T-helper 1 cell treated with Interleukin-12 subunit alpha and Interleukin-12 subunit beta and Interleukin-4 antibody, amounts not matched to agents 30 μg/mL and 1 μg/mL, for 36 hours (primary cell): Measurements from ENCODE around the gene FGF19.

Experiments used
- H3K27ac Mint-ChIP-seq: one replicate; pipeline ENCODE4 v1.8.0; 2021; ENCODE audit warnings: mild to moderate bottlenecking, mixed read lengths
- H3K27me3 Mint-ChIP-seq: one replicate; pipeline ENCODE4 v1.8.0; 2021; ENCODE audit warnings: low read depth, mixed read lengths
- H3K36me3 Mint-ChIP-seq: one replicate; pipeline ENCODE4 v1.8.0; 2021; ENCODE audit warnings: low read depth, mixed read lengths
- H3K4me1 Mint-ChIP-seq: one replicate; pipeline ENCODE4 v1.8.0; 2021; ENCODE audit warnings: low read depth, mixed read lengths
- H3K4me3 Mint-ChIP-seq: one replicate; pipeline ENCODE4 v1.8.0; 2021; ENCODE audit warnings: mild to moderate bottlenecking, moderate library complexity, mixed read lengths
- H3K9me3 Mint-ChIP-seq: one replicate; pipeline ENCODE4 v1.8.0; 2021; ENCODE audit warnings: mixed read lengths

Gene FGF19

DNA sequence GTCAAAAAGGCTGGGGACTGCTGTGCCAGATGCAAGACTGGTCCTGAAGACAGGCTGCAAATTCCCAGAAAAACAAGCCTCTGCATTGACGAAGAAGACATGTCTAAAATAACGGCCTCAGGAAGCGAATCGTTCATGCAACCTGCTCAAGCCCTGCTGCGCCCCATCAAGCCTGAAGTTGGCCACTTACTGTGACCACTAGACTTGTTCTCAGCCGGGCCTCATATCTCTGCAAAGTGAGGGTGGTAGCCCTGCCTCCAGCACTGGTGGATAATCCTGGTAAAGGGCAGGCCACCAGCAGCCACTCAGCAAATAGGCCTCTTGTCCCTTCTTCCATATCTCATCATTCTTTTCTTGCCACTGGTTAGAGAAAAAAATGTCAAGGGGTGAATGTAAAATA lies 40.5 kb downstream of the FGF19 start:
- peaks cover 3% of the 10 kb centered on the region for H3K36me3 Mint-ChIP-seq

DNA sequence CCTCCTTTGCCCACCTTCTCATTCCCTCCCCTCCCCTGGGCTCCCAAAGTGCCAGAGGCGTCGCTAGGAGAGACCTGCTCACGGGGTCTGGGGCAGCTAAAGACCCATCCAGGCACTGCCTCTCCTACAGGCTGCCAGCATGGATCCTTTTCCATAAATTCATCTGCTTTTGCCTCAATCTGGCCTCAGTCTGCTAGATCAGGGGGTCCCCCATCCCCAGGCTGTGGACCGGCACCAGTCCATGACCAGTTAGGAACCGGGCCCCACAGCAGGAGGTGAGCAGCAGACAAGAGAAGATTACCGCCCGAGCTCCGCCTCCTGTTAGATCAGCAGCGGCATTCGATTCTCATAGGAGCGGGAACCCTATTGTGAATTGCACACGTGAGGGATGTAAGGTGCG lies 41.0 kb downstream of the FGF19 start:
- H3K4me3 Mint-ChIP-seq = no peak overlapping the region
- H3K9me3 Mint-ChIP-seq = no peaks in the 10 kb centered on the region
- peaks cover 3% of the 10 kb centered on the region for H3K36me3 Mint-ChIP-seq
- no peak overlapping the region for H3K27ac Mint-ChIP-seq
- H3K27me3 Mint-ChIP-seq = no peaks in the 10 kb centered on the region
- no peaks in the 10 kb centered on the region for H3K4me1 Mint-ChIP-seq

More for the DNA sequence above, 40.5 kb downstream of the FGF19 start:
- no peak overlapping the region for H3K27ac Mint-ChIP-seq
- no peaks in the 10 kb centered on the region for H3K9me3 Mint-ChIP-seq
- no peak overlapping the region for H3K4me3 Mint-ChIP-seq
- H3K4me1 Mint-ChIP-seq = no peaks in the 10 kb centered on the region
- no peaks in the 10 kb centered on the region for H3K27me3 Mint-ChIP-seq

DNA sequence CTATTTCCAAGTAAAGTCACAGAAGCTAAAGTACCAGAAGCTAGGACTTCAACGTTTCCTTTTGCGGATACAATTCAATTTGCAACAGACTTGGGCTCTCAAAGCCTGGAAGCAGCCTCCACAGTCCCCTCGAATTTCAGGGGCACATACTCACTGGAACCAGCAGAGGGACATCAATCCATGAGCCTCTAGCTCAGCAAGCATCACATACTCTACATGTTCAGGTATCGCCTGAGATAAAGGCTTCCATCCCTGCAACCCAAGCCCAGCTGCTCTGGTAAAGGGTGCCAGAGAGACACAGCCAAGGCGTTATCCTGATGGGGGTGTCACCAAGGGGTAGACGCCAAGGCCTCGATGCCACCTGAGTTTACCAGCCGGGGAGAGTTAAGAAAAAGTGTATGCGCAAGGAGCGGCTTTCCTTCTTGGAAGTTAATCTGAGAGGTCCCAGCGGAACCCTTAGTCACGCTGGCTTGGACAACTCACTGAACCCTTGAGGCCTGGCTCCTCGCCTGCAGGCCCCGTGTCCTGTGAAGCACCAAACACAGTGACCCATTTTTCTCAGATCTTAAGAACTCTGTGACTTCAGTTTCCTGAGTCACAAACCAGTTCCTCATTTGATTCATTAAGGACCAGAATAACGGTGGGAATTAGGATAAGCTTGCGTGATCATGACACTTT lies 41.7 kb downstream of the FGF19 start:
- H3K9me3 Mint-ChIP-seq = no peaks in the 10 kb centered on the region
- H3K27me3 Mint-ChIP-seq = no peaks in the 10 kb centered on the region
- no peak overlapping the region for H3K4me3 Mint-ChIP-seq
- H3K4me1 Mint-ChIP-seq = no peaks in the 10 kb centered on the region
- peaks cover 3% of the 10 kb centered on the region for H3K36me3 Mint-ChIP-seq
- H3K27ac Mint-ChIP-seq = no peak overlapping the region

DNA sequence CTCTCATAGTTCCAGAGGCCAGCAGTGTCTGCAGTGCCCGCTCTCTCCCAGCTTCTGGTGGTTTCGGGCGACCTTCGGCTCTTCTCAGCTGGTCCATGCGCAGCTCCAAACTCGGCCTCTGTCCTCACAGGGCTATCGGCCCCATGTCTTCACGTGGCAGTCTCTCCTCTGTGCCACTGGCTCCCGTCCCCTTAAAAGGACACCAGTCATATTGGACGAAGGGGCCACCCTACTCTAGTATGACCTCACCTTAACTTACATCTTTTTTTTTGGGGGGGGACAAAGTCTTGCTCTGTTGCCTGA lies 42.5 kb downstream of the FGF19 start:
- Mint-ChIP-seq H3K36me3 (peaks cover 3% of the 10 kb centered on the region), H3K4me1 (no peaks in the 10 kb centered on the region), H3K27ac (no peak overlapping the region), H3K9me3 (no peaks in the 10 kb centered on the region), H3K4me3 (no peak overlapping the region), H3K27me3 (no peaks in the 10 kb centered on the region)

DNA sequence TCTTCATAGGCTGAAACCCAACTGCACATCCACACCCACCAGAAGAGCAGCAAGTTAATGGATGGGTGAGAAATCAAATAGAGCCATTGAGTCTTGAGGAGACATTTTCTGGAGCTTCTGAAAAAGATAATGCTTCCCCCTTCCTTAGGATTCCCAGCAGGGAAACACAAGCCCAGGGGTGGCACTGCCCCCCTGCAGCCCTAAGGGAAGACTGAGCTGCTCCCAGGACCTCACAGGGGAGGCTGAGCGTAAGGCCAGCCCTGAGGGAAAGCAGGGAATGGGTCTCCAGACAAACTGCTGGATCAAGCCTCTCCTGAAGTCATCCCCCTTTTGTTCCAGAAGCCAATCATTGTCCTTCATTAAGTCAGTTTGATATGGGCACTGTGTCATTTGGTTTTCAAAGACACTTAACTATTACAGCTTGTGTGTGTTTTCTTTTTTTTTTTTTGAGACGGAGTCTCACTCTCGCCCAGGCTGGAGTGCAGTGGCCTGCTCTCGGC lies 43.8 kb downstream of the FGF19 start:
- no peaks in the 10 kb centered on the region for H3K9me3 Mint-ChIP-seq
- H3K27me3 Mint-ChIP-seq = no peaks in the 10 kb centered on the region
- no peaks in the 10 kb centered on the region for H3K4me1 Mint-ChIP-seq
- no peak overlapping the region for H3K4me3 Mint-ChIP-seq
- H3K27ac Mint-ChIP-seq = no peak overlapping the region
- peaks cover 3% of the 10 kb centered on the region for H3K36me3 Mint-ChIP-seq

DNA sequence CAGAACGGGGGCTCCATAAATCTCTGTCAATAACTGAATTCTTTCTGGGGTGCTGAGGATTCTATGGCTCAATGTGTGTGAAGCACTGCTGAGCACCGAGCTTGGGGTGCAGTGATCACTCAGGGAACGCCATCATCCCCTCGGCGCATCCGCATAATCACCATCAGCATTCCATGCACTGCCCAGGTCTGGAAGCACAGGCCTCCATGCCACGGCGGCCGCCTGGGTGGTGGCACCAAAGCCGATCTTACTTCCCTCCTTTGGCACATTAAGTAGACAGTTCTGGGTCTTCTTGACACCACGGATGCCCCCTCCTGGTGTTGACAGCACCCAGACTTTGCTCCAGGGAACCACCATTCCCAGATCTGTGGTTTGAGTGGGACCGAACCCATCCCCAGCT lies 44.2 kb downstream of the FGF19 start:
- Mint-ChIP-seq H3K4me3 (no peak overlapping the region), H3K9me3 (no peaks in the 10 kb centered on the region), H3K4me1 (no peaks in the 10 kb centered on the region), H3K27me3 (no peaks in the 10 kb centered on the region), H3K36me3 (peaks cover 3% of the 10 kb centered on the region), H3K27ac (no peak overlapping the region)

DNA sequence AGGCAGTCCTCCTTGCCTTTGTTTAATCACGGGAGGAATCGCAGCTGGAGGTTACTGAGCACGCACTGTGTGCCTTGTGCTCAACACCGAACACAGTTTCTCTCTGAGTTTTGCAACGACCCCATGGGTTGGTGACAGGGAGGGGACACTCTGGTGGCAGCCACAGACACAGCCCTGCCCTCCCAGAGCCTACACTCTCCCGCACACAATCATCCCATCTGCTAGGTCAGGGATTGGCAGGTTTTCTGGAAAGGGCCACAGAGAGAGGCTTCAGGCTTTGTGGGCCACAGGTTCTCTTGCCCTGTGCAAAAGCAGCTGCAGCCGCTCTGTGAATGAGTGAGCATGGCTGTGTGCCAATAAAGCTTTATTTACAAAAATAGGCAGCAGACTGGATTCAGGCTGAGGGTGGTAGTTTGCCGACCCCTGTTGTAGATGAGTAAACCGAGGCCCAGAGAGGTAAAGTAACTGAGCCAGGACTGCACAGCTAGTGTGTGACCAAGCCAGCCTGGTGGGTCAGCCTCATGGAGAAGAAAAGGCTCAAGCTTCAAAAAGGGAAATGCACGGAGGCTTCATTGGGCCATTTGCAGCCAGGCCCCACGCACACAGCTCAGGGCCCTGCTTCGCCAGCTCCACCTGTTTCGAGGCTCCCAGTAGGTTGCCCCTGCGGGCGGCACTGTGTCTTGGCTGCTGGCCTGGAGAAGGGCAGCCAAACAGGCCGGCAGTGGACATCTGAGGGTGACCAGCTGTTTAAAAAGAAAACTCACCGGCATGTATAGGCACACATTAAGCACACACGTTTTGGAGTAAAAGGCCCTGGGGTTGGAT lies 45.0 kb downstream of the FGF19 start:
- H3K9me3 Mint-ChIP-seq = no peaks in the 10 kb centered on the region
- no peaks in the 10 kb centered on the region for H3K4me1 Mint-ChIP-seq
- H3K27ac Mint-ChIP-seq = no peak overlapping the region
- H3K4me3 Mint-ChIP-seq = no peak overlapping the region
- H3K36me3 Mint-ChIP-seq = peaks cover under 1% of the 10 kb centered on the region
- H3K27me3 Mint-ChIP-seq = no peaks in the 10 kb centered on the region

DNA sequence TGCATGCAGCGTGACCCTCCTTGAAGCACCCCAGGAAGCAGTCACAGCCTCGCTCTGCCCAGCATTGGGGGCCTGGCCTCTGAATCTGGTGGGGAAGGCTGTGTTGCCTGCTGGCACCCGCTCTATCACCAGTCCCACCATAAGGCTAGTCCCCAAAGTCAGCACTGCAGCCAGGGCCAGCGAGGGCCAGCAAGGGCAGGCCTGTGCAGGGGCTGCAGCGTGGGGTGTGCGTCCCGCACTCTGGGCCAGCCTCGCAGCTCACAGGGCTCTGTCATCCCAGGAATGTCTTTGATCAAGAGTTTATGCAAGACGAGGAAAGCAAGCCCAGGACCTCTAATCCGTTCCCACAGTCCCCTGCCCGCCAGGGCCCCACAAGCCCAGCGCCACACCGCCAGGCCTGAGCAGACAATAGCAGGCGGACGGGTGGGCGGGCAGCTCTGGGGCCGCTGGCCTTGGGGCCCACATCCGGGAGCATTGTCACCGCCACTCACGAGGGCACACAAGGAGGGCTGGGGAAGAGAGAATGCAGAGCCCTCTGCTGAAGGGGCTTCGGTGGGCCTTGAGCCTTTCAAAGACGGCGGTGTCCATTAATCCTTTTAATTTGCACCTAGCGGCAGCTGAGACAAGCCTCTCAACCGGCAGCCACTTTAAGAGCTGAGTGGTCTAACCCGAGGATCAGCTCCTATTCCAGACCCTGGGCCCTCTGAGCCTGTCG lies 45.8 kb downstream of the FGF19 start:
- Mint-ChIP-seq H3K4me3 (no peak overlapping the region), H3K36me3 (no peaks in the 10 kb centered on the region), H3K27ac (no peak overlapping the region), H3K4me1 (no peaks in the 10 kb centered on the region), H3K9me3 (no peaks in the 10 kb centered on the region), H3K27me3 (no peaks in the 10 kb centered on the region)

DNA sequence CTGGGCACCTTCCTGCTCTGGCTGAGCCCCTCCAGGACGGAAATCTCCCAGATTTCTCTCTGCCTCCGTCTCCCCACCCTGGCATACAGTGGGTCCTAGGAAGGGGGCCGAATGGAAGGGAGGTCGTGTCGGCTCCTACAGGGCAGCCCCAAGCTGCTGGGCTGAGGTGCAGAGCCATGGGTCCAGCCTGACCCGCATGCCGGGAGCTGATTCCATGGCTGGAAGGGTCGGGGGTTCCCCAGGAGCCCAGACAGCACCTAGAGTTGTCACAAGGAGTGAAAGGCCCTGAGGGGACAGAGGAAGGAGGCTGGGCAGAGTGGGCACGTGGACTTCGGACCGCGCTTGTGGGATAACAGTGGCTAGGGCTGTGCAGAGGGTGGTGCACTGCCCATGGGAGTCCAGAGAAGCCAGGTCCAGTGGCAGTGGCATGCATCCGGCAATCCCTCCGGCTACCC lies 46.3 kb downstream of the FGF19 start:
- H3K27me3 Mint-ChIP-seq = no peaks in the 10 kb centered on the region
- H3K4me3 Mint-ChIP-seq = no peak overlapping the region
- no peaks in the 10 kb centered on the region for H3K4me1 Mint-ChIP-seq
- no peaks in the 10 kb centered on the region for H3K36me3 Mint-ChIP-seq
- no peaks in the 10 kb centered on the region for H3K9me3 Mint-ChIP-seq
- H3K27ac Mint-ChIP-seq = no peak overlapping the region

DNA sequence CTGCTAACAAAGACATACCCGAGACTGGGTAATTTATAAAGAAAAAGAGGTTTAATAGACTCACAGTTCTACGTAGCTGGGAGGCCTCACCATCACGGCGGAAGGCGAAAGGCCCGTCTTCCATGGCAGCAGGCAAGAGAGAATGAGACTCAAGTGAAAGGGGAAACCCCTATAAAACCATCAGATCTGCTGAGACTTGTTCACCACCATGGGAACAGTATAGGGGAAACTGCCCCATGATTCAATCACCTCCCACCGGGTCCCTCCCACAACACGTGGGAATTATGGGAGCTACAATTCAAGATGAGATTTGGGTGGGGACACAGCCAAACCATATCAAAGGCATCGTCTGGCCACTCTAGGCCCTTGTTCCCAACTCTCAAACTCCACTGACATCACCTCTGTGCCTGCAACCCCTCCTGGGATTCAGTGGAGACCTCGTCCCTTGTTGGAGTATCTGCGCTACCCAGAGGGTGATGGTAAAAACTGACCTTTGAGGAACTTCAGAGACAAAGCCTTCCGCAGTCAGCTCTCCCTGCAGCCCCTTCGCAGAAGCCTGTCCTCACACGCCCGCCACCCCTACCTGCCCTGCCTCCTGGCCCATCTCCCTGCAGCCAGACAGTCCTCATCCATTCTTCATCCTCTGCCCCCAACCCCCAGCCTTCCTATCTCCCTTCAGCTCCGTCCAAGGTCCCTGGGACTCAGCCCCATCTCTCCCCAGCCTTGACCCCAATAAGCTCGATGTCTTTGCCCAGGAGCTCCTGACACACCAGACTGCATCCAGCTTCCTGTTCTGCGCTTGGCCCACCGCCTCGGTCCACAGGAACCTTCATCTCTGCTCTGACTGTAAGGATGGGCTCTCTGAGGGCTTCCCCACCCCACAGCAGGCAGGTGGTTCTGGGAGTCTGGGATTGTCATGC lies 47.0 kb downstream of the FGF19 start:
- Mint-ChIP-seq H3K9me3 (no peaks in the 10 kb centered on the region), H3K36me3 (no peaks in the 10 kb centered on the region), H3K4me3 (no peak overlapping the region), H3K27me3 (no peaks in the 10 kb centered on the region), H3K4me1 (no peaks in the 10 kb centered on the region), H3K27ac (no peak overlapping the region)

DNA sequence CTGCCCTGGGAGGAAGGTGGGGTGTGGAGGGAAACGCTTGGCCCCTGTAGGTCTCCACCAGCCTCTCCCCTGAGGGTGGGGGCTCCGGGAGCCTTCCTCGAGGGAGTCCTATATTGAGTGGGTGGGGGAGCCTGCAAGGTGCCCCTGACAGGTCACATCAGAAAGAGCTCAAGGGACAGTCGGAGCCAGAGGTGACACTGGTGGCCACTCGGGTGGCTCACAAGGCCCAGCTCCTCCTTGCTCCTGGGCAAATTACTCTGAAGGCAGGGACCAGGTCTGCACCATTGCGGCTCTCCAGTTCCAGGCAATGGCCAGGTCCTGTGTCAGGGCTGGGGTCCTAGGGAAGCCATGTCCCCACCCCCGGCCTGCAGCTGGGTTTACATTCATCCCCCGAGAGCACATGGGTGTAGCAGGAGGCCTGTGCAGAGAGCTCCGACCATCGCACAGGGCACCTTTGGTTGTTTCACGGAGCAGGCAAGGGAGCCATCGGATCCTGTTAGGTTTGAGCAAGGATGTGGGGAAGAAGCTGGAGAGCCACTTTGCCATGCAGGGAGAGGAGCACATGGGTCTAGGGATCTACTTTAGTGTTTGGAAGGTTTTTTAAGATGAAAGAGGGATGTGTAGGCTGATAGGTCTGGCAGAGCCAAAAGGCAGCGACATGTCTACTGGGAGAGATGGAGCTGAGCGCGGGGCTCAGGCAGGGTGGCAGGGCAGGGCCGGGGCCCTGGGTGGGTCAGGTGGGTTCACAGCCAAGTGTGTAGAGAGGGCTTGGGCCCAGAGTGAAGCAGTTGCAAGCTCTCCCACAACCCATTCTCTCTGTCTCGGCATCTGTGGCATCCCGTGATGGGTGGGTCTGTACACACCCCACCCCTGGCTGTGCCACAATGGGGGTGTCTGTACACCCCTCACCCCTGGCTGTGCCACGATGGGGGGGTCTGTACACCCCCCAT lies 48.1 kb downstream of the FGF19 start:
- H3K27ac Mint-ChIP-seq = no peak overlapping the region
- H3K36me3 Mint-ChIP-seq = no peaks in the 10 kb centered on the region
- H3K27me3 Mint-ChIP-seq = no peaks in the 10 kb centered on the region
- H3K9me3 Mint-ChIP-seq = no peaks in the 10 kb centered on the region
- no peaks in the 10 kb centered on the region for H3K4me1 Mint-ChIP-seq
- no peak overlapping the region for H3K4me3 Mint-ChIP-seq

DNA sequence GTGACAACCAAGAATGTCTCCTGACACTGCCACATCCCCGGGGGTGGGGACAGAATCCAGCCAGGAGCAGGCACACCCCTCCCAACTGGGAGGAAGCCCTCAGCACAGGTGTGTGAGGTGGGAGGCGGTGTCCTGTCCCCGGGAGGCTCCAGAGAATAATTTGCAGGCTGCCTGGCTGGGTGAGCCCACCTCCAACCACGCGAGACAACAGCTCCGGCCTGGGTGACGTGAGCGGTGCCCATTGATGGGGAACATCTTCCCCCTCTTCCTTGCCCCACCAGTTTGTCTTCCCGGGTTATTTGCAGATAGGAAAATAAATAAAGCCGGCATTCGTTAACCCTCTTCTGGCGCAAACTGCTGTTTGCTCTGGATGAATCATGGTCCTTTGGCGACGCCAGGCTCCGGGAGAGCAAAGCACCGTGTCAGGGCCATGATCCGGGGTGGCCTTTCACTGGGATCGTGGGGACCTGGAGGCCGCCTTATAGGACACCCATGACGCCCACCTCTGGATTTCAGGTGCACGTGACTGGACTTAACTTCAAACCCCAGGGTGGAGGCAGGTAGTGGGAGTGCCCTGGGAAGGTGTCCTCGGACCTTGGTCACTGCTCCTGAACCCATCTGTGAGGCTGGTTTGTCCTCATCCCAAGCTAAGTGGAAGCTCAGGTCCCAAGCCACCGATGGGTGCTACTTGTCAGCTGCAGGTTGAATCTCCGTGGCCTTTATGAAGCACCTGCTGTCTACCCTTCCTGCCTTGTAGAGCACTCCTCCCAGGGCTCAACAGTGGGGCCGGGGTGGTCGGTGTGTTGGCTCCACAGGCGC lies 49.0 kb downstream of the FGF19 start:
- no peaks in the 10 kb centered on the region for H3K36me3 Mint-ChIP-seq
- H3K4me1 Mint-ChIP-seq = no peaks in the 10 kb centered on the region
- H3K9me3 Mint-ChIP-seq = no peaks in the 10 kb centered on the region
- H3K27ac Mint-ChIP-seq = no peak overlapping the region
- H3K27me3 Mint-ChIP-seq = no peaks in the 10 kb centered on the region
- no peak overlapping the region for H3K4me3 Mint-ChIP-seq
